Activated CD8-positive, alpha-beta memory T cell treated with anti-CD3 and anti-CD28 coated beads, Interleukin-2, amount 10 ng/mL, durations not matched to agents 7 days and 5 days (primary cell): ENCODE results near the gene TRMT1L. TPM values are rescaled to one million over a fixed set of nuclear protein-coding genes. Genes with fewer than 3 reads are reported as not detected.
A peak's percentile ranks its signal among the peaks of the same experiment; 100 is the strongest.
"Not testable (repeated sequence)": the region's sequence is repeated elsewhere in the genome, so short reads cannot be mapped to it uniquely, and the experiment has no call there.

Experiments used
- ATAC-seq: fragments of 150-1000 bp; cut with Tn5 transposase; one replicate; pipeline ENCODE4 v1.10.0; 2021; ENCODE audit warnings: moderate library complexity
- CTCF ChIA-PET: fragments of 350-600 bp; sonication (Branson Sonifier 250); formaldehyde crosslinking; loops from one replicate; lab custom pipeline; 2021; ENCODE audit warnings: antibody characterized with exemption; lab: Charles Lee
- DNase-seq: peaks from one replicate; pipeline ENCODE4 v3.0.0-alpha.2; 2020
- H3K27ac Mint-ChIP-seq: one replicate; pipeline ENCODE4 v1.8.0; 2021; ENCODE audit warnings: mild to moderate bottlenecking, mixed read lengths
- H3K27me3 Mint-ChIP-seq: one replicate; pipeline ENCODE4 v1.8.0; 2021; ENCODE audit warnings: mixed read lengths
- H3K36me3 Mint-ChIP-seq: one replicate; pipeline ENCODE4 v1.8.0; 2021; ENCODE audit warnings: mild to moderate bottlenecking, mixed read lengths
- H3K4me1 Mint-ChIP-seq: one replicate; pipeline ENCODE4 v1.8.0; 2021; ENCODE audit warnings: mixed read lengths
- H3K4me3 Mint-ChIP-seq: one replicate; pipeline ENCODE4 v1.8.0; 2021; ENCODE audit warnings: mild to moderate bottlenecking, moderate library complexity, mixed read lengths
- H3K9me3 Mint-ChIP-seq: one replicate; pipeline ENCODE4 v1.8.0; 2022; ENCODE audit warnings: low read depth, mixed read lengths
- total RNA-seq, 2 experiments: library from RNA; stranded (reverse); gene quantifications; one replicate each; pipeline ENCODE4 v1.2.3, GENCODE V29; 2021

TRMT1L gene, protein sequence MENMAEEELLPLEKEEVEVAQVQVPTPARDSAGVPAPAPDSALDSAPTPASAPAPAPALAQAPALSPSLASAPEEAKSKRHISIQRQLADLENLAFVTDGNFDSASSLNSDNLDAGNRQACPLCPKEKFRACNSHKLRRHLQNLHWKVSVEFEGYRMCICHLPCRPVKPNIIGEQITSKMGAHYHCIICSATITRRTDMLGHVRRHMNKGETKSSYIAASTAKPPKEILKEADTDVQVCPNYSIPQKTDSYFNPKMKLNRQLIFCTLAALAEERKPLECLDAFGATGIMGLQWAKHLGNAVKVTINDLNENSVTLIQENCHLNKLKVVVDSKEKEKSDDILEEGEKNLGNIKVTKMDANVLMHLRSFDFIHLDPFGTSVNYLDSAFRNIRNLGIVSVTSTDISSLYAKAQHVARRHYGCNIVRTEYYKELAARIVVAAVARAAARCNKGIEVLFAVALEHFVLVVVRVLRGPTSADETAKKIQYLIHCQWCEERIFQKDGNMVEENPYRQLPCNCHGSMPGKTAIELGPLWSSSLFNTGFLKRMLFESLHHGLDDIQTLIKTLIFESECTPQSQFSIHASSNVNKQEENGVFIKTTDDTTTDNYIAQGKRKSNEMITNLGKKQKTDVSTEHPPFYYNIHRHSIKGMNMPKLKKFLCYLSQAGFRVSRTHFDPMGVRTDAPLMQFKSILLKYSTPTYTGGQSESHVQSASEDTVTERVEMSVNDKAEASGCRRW
- 10 to 100 TPM; 23.2 to 24.4 TPM for total RNA-seq

DNA sequence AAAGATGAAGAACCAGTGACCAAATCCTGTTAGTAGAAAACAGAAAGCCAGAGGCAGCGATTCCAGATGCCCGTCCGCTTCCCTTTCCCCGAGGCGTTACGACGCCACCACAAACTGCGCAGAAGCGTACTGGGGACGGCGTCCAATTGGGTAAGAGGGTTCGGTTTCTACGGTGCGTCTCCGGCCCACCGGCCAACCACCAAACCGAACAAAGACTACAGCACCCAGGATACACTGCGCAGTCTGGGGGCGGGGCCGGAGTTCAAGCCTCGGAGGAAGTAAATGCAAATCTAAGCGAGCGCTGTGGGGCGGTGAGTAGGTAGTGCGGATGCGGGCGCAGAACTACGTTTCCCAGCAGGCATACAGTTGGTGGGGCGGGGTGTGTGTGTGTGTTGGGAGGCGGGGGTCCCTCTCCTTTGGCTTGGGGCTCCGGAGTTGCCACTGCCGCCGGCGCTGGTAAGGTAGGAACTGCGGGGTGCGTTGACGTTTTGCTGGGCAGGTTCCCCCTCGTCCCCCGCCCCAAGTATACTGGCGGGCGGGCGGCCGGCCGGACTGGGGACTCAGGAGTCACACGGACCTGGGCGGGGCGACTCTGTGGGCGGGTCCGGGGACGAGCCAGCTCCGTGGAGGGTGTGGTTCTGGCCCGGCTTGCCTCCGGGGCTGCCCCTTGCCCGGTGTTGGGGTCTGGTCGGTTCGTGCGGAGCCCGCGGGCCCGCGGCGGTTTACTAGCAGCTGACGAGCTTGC, at the start of gene TRMT1L, which contains the start of gene SWT1:
Gene TRMT1L, minus strand, starts transcription at position 100 of the 745 bp plus-strand sequence. CDS start 241 bp downstream, outside the sequence.
Gene SWT1, plus strand, starts transcription at position 314 of the 745 bp plus-strand sequence. CDS start 3,675 bp downstream, outside the sequence.
- peak within 1 kb of the TSS; percentile 86 for H3K4me3 Mint-ChIP-seq
- H3K4me1 Mint-ChIP-seq = peaks cover 51% of the 10 kb centered on the region
- H3K27me3 Mint-ChIP-seq = no peaks in the 10 kb centered on the region
- peaks cover 8% of the 10 kb centered on the region for H3K36me3 Mint-ChIP-seq
- peak; percentile 99 for DNase-seq
- no peaks in the 10 kb centered on the region for H3K9me3 Mint-ChIP-seq
- CTCF ChIA-PET = interaction anchor here (1.0 to 6.7 kb wide), 5 partner anchors 10 to 523 kb away, joined by 3 to 63 read pairs (median 9); no protein-coding TSS in a partner anchor
- ATAC-seq = peak; percentile 93
- H3K27ac Mint-ChIP-seq = peak within 1 kb of the TSS; percentile 97

DNA sequence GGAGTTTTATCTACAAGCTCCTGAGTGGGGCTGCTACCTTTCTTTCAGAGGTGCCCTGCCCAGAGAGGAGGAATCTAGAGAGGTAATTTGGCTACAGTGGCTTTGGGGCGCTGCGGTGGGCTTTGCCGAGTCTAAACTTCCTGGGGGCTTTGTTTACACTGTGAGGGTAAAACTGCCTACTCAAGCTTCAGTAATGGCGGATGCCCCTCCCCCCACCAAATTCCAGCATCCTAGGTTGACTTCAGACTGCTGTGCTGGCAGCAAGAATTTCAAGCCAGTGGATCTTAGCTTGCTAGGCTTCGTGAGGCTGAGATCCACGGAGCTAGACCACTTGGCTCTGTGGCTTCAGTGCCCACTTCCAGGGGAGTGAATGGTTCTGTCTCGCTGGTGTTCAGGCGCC, 44.1 kb upstream of the TRMT1L start:
- H3K27ac Mint-ChIP-seq = no peak overlapping the region
- CTCF ChIA-PET = interaction anchor here (0.6 to 1.8 kb wide), 3 partner anchors 14 to 31 kb away, joined by 3 to 4 read pairs (median 3); no protein-coding TSS in a partner anchor
- H3K36me3 Mint-ChIP-seq = peaks cover 23% of the 10 kb centered on the region
- H3K27me3 Mint-ChIP-seq = no peaks in the 10 kb centered on the region
- ATAC-seq (no peak), DNase-seq (no peak)
- no peak overlapping the region for H3K4me3 Mint-ChIP-seq
- H3K4me1 Mint-ChIP-seq = no peaks in the 10 kb centered on the region
- H3K9me3 Mint-ChIP-seq = peaks cover 11% of the 10 kb centered on the region

DNA sequence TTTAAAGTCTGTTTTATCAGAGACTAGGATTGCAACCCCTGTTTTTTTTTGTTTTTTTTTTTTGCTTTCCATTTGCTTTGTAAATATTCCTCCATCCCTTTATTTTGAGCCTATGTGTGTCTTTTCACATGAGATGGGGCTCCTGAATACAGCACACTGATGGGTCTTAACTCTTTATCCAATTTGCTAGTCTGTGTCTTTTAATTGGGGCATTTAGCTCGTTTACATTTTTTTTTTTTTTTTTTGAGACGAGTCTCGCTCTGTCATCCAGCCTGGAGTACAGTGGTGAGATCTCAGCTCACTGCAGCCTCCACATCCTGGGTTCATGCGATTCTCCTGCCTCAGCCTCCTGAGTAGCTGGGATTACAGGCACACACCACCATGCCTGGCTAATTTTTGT, 42.0 kb upstream of the TRMT1L start:
- not testable (repeated sequence) for H3K27ac Mint-ChIP-seq, H3K4me3 Mint-ChIP-seq, H3K27me3 Mint-ChIP-seq, ATAC-seq, DNase-seq, H3K4me1 Mint-ChIP-seq
- peaks cover 11% of the 10 kb centered on the region for H3K9me3 Mint-ChIP-seq
- CTCF ChIA-PET = interaction anchor here (0.8 kb wide), 1 partner anchor 29 kb away, joined by 3 read pairs; no protein-coding TSS in a partner anchor
- H3K36me3 Mint-ChIP-seq = peaks cover 25% of the 10 kb centered on the region

DNA sequence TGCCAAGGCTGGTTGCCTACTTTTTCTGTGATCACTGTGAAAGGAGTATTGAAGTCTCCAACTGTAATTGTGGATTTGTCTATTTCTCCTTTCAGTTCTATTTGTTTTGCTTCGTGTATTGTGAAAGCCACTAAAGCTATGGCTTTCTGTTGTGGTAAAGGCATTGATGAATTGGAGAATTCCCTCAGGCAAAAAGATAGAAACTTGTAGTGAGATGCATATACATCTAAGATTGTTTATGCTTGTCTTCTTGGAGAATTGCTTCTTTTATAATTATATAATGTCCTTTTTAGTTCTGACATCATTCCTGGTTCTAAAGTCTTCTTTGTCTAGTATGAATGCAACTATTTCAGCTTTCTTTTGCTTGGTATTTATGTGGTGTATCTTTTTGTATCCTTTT, 37.0 kb upstream of the TRMT1L start:
- H3K27me3 Mint-ChIP-seq = no peaks in the 10 kb centered on the region
- CTCF ChIA-PET = no interaction called here
- H3K4me3 Mint-ChIP-seq = no peak overlapping the region
- H3K9me3 Mint-ChIP-seq = peaks cover 6% of the 10 kb centered on the region
- DNase-seq (no peak), ATAC-seq (no peak)
- peaks cover 13% of the 10 kb centered on the region for H3K36me3 Mint-ChIP-seq
- no peaks in the 10 kb centered on the region for H3K4me1 Mint-ChIP-seq
- H3K27ac Mint-ChIP-seq = no peak overlapping the region

DNA sequence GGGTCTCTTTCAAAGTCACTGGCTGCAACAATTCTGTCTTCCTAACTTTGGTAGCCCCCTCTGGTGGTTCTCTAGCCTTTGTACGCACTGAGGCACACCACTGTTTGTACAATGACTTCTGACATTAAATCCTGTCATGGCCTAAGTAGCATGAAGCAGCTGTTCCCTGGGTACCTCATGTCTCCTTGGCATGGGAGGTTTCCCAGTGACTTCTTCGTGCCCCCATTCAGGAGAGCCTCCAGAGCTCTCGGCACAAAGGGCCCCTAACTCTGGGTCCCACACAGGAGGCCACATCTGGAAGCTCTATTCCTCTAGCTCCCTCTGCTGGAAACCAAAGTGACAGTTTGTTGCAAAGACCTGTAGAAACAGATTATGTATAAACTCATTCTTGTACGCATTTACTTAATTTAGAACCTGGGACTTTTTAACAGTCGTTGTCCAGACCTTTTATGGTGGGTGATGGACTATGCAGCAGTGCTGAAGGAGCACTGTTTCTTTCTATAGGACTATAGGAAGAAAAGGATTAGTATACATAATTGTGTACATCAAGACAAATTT, 13.6 kb upstream of the TRMT1L start:
- ATAC-seq = peak; percentile 92
- Mint-ChIP-seq H3K9me3 (no peaks in the 10 kb centered on the region), H3K36me3 (peaks cover 1% of the 10 kb centered on the region), H3K27ac (peak overlapping the region; percentile 28), H3K4me3 (no peak overlapping the region), H3K4me1 (peaks cover 19% of the 10 kb centered on the region), H3K27me3 (no peaks in the 10 kb centered on the region)
- peak; percentile 68 for DNase-seq
- CTCF ChIA-PET = interaction anchor here (0.7 to 3.5 kb wide), 45 partner anchors 9 to 526 kb away, joined by 3 to 63 read pairs (median 4); partner anchors contain the start of genes EDEM3, NIBAN1, RNF2 and SWT1

DNA sequence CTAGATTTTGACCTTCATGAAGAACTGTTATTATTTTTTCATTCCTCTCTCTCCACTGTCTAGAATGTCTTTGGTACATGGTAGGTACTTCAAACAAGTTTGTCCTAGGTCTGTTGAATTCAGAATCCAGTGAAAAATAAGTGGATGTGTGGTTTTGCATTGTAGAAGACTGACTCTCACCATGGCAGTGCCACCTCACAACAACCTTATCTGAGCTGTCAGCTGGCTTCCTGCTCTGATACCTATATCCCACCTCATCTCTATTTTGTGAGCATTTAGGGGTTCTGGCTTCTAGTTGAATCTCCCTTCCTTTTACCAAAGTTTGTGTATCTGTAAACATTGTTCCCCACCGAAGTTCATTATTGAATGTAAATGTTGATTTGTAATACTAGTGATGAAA, 9.4 kb upstream of the TRMT1L start:
- no peaks in the 10 kb centered on the region for H3K36me3 Mint-ChIP-seq
- CTCF ChIA-PET = no interaction called here
- H3K4me3 Mint-ChIP-seq = no peak overlapping the region
- H3K27ac Mint-ChIP-seq = no peak overlapping the region
- DNase-seq (no peak), ATAC-seq (no peak)
- H3K4me1 Mint-ChIP-seq = peaks cover 26% of the 10 kb centered on the region
- no peaks in the 10 kb centered on the region for H3K9me3 Mint-ChIP-seq
- H3K27me3 Mint-ChIP-seq = no peaks in the 10 kb centered on the region

DNA sequence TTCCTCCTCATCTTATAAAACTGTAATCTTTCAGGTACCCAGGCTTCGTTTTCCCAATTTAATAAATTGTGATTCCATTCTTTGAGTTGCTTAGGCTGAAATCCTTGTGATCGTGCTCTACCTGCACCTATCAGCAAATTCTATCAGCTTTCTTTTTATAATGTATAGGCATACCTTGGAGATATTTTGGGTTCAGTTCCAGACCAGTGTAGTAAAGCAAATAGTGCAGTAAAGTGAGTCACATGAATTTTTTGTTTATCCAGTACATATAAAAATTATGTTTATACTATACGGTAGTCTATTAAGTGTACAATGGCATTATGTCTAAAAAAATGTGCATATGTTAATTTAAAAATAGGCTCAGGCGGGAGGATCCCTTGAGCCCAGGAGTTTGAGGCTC, 5.7 kb upstream of the TRMT1L start:
- DNase-seq (no peak), ATAC-seq (no peak)
- H3K36me3 Mint-ChIP-seq = no peaks in the 10 kb centered on the region
- no peak overlapping the region for H3K27ac Mint-ChIP-seq
- H3K27me3 Mint-ChIP-seq = no peaks in the 10 kb centered on the region
- H3K4me3 Mint-ChIP-seq = no peak overlapping the region
- no peaks in the 10 kb centered on the region for H3K9me3 Mint-ChIP-seq
- CTCF ChIA-PET = no interaction called here
- H3K4me1 Mint-ChIP-seq = peaks cover 36% of the 10 kb centered on the region

DNA sequence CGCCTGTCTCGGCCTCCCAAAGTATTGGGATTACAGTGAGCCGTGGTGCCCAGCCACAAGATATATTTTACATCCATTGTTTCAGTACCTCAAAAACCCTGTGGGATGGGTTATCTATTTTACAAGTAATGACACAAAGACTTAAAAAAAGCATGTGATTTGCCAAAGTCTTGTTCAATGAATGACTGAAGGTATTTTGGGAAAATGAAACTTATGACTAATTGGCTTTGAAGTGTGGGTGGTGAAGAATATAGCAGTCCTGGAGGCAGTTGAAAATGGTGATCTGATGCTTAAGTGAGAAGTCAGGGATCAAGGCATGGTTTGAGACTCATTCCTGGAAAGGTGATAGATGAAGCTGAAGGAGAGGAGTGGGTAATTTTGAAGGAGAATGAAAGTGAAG, 3.2 kb upstream of the TRMT1L start:
- CTCF ChIA-PET = interaction anchor here (1.9 to 6.7 kb wide), 2 partner anchors 10 kb away, joined by 8 to 63 read pairs; no protein-coding TSS in a partner anchor
- Mint-ChIP-seq H3K27ac (peak overlapping the region; percentile 1), H3K4me1 (peaks cover 36% of the 10 kb centered on the region), H3K27me3 (no peaks in the 10 kb centered on the region), H3K4me3 (no peak overlapping the region), H3K9me3 (no peaks in the 10 kb centered on the region), H3K36me3 (peaks cover 2% of the 10 kb centered on the region)
- ATAC-seq = no peak
- no peak for DNase-seq

DNA sequence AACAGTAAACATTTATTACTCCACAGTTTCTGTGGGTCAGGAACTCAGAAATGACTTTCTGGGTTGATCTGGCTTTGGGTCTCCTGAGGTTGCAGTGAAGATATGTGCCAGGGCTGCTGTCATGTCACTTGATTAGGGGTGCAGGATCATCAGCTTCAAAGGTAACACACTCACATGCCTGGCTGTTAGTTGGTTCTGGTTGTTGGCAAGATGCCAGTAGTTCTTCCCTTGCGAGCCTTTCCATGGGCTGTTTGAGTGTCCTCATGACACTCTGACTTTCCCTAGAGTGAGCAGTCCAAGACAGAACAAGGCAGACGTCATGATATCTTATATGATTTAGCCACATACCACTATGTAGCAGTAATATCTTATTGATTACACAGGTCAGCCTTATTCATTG, 2.0 kb upstream of the TRMT1L start:
- Mint-ChIP-seq H3K9me3 (no peaks in the 10 kb centered on the region), H3K27ac (no peak overlapping the region), H3K4me3 (peak overlapping the region; percentile 86), H3K36me3 (peaks cover 2% of the 10 kb centered on the region), H3K27me3 (no peaks in the 10 kb centered on the region), H3K4me1 (peaks cover 41% of the 10 kb centered on the region)
- CTCF ChIA-PET = interaction anchor here (1.4 to 6.7 kb wide), 5 partner anchors 9 to 511 kb away, joined by 3 to 63 read pairs (median 9); no protein-coding TSS in a partner anchor
- DNase-seq (no peak), ATAC-seq (no peak)

DNA sequence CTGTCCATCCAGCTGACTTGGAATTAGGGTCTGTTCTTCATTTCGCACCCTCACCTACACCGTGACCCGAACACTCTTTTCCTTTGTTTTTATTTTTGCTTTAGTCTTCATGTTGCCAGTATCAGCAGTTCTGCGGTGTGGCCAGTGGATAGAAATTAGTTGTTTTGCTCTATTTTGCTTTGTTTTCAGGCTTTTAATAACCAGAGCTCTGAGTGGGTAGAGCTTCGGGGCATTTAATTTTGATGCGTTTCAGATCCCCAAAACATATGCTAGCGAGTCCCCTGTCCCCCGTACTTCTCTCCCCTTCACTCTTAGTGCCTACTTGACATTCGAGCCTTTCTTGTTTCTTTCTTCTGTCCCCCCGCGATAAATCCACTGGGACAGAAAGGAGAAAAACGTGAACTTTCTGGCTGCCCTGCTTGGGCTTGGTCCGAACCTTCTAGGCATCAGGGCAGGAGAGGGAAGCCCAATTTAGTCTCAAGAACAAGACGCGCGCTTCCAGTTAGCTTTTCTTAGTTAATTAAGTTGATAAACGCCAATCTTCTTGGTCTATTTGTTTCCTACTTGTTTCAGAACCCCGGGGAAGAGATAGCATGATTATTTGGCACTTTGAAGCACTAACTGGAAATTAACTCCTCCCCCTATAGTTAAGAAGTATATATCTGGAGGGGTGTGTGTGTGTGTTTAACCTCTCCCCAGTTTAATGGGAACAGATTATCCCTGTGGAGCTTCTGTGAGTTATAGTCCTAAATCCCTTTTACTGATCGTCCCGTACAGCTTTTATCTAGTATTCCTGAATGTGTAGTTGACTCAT, 1.1 kb upstream of the TRMT1L start:
- ATAC-seq (no peak), DNase-seq (no peak)
- no peaks in the 10 kb centered on the region for H3K27me3 Mint-ChIP-seq
- CTCF ChIA-PET = interaction anchor here (1.0 to 6.7 kb wide), 7 partner anchors 10 to 523 kb away, joined by 3 to 63 read pairs (median 9); no protein-coding TSS in a partner anchor
- no peaks in the 10 kb centered on the region for H3K9me3 Mint-ChIP-seq
- H3K4me3 Mint-ChIP-seq = peak overlapping the region; percentile 86
- peak overlapping the region; percentile 97 for H3K27ac Mint-ChIP-seq
- H3K36me3 Mint-ChIP-seq = peaks cover 2% of the 10 kb centered on the region
- H3K4me1 Mint-ChIP-seq = peaks cover 47% of the 10 kb centered on the region

DNA sequence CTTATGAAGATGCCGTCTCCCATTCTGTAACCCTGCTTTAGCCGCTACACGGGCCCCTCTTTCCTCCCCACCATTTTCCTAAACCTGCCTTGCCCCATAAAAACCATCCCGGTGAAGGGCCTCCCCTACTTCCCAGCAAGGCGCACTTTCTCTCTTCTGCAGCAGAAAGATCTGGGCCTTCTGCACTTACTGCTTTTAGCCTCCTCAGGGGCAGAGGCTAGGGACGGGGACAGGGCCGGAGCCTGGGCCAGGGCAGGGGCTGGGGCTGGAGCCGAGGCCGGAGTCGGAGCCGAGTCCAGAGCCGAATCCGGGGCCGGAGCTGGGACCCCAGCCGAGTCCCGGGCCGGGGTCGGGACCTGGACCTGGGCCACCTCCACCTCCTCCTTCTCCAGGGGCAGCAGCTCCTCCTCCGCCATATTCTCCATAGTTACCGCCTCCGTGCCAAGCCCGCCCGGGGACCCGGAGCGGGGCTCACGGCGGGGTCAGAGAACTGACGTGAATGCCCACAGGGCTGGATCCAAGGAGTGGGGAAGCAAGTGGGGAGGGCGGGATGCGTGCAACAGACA, 382 bp downstream of the TRMT1L start:
- Mint-ChIP-seq H3K27me3 (no peaks in the 10 kb centered on the region), H3K27ac (peak overlapping the region; percentile 97), H3K9me3 (no peaks in the 10 kb centered on the region), H3K36me3 (peaks cover 9% of the 10 kb centered on the region), H3K4me1 (peaks cover 45% of the 10 kb centered on the region), H3K4me3 (peak overlapping the region; percentile 86)
- ATAC-seq = peak; percentile 43
- no peak for DNase-seq
- CTCF ChIA-PET = interaction anchor here (0.9 to 6.7 kb wide), 4 partner anchors 13 to 524 kb away, joined by 3 to 63 read pairs (median 10); partner anchors contain the start of genes NIBAN1 and RNF2
